ENCODE data around the gene NHEJ1. TPM values are rescaled to one million over a fixed set of nuclear protein-coding genes. Genes with fewer than 3 reads are reported as not detected.

Gene NHEJ1
- total and polyA plus RNA-seq, 2 of the 13 experiments (the other 11 are each of a cell fraction or from before 2014, with no cell fraction given): 30.0 to 30.7 TPM

DNA sequence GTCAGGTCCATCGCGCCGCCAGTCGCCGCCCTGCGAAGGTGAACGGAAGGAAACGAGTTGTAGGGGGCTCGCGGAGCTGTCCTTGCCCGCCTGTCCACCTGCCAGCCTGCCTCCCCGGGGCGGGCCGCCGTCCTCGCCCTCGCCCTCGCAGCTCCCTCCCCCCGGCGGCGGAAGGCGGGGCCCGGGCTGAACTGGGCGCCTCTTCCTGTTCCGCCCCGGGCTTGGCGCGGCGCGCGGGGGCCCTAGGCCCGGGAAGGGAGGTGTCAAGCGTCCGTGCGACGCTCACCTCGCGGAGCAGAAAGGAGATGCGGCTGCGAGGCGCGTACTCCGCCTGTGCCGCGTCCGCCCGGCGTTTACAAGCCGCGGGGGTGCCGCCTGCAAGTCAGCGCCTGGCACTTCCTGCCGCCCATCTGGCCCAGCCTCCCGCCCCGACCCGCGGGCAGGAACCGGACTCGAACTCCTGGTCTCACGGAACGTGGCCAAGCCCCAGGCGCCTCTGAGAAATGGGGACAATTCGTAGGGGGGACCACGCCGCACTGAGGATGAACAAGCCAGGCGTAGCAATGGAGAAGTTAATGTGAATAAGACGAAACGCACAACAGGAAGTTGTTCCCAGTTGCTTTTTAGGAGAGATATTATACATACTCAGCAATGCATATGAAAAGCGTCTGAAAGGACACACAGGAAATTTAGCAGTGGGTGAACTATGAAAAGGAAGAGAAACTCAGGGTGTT lies 16.4 kb upstream of the NHEJ1 start, which contains the start of gene CNPPD1 (continued):
- TF ChIP-seq, protein P1, sequence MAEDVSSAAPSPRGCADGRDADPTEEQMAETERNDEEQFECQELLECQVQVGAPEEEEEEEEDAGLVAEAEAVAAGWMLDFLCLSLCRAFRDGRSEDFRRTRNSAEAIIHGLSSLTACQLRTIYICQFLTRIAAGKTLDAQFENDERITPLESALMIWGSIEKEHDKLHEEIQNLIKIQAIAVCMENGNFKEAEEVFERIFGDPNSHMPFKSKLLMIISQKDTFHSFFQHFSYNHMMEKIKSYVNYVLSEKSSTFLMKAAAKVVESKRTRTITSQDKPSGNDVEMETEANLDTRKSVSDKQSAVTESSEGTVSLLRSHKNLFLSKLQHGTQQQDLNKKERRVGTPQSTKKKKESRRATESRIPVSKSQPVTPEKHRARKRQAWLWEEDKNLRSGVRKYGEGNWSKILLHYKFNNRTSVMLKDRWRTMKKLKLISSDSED (CRISPR knock-in tag; IDR thresholded peaks at IDR 0.05): no peak; the same call in 1 of the 2 replicates
- peak; percentile 99 for TF ChIP-seq KLF6 (CRISPR knock-in tag; IDR thresholded peaks at IDR 0.05)
- TF ChIP-seq MATR3 (CRISPR knock-in tag; IDR thresholded peaks at IDR 0.05): no peak
- TF ChIP-seq CBFB (CRISPR knock-in tag; IDR thresholded peaks at IDR 0.05): peak; percentile 90
- TF ChIP-seq, protein P2, sequence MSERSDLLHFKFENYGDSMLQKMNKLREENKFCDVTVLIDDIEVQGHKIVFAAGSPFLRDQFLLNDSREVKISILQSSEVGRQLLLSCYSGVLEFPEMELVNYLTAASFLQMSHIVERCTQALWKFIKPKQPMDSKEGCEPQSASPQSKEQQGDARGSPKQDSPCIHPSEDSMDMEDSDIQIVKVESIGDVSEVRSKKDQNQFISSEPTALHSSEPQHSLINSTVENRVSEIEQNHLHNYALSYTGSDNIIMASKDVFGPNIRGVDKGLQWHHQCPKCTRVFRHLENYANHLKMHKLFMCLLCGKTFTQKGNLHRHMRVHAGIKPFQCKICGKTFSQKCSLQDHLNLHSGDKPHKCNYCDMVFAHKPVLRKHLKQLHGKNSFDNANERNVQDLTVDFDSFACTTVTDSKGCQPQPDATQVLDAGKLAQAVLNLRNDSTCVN (CRISPR knock-in tag; IDR thresholded peaks at IDR 0.05; ENCODE audit: borderline replicate concordance): peak; percentile 89; the same call in 1 of the 2 replicates
- peak; percentile 84; the same call in 1 of the 2 replicates for TF ChIP-seq STAT5B (CRISPR knock-in tag; IDR thresholded peaks at IDR 0.05)
- no peak for TF ChIP-seq SIX1 (CRISPR knock-in tag; IDR thresholded peaks at IDR 0.05; ENCODE audit: borderline replicate concordance)
- TF ChIP-seq, protein P3, sequence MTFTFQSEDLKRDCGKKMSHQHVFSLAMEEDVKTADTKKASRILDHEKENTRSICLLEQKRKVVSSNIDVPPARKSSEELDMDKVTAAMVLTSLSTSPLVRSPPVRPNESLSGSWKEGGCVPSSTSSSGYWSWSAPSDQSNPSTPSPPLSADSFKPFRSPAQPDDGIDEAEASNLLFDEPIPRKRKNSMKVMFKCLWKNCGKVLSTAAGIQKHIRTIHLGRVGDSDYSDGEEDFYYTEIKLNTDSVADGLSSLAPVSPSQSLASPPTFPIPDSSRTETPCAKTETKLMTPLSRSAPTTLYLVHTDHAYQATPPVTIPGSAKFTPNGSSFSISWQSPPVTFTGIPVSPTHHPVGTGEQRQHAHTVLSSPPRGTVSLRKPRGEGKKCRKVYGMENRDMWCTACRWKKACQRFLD (CRISPR knock-in tag; IDR thresholded peaks at IDR 0.05; ENCODE audit: borderline replicate concordance): peak; percentile 91; the same call in 1 of the 2 replicates
- peak; percentile 98; the same call in 1 of the 2 replicates for TF ChIP-seq ZNF101 (CRISPR knock-in tag; IDR thresholded peaks at IDR 0.05; ENCODE audit: borderline replicate concordance, low read depth)
- TF ChIP-seq DBP (CRISPR knock-in tag; IDR thresholded peaks at IDR 0.05; ENCODE audit: not compliant biosample characterization): no peak
- TF ChIP-seq MIXL1 (CRISPR knock-in tag; IDR thresholded peaks at IDR 0.05): no peak
- TF ChIP-seq ZNF230 (CRISPR knock-in tag; IDR thresholded peaks at IDR 0.05): peak; percentile 94
- peak; percentile 87 for TF ChIP-seq SKIL (CRISPR knock-in tag; IDR thresholded peaks at IDR 0.05; ENCODE audit: borderline replicate concordance)
- TF ChIP-seq PTBP1 (IDR thresholded peaks at IDR 0.05; ENCODE audit: low read depth, low read length, poor library complexity, severe bottlenecking): no peak
- TF ChIP-seq JUND (CRISPR knock-in tag; IDR thresholded peaks at IDR 0.05): peak; percentile 73
- peak; percentile 87; the same call in 1 of the 2 replicates for TF ChIP-seq CBX5 (CRISPR knock-in tag; IDR thresholded peaks at IDR 0.05; ENCODE audit: borderline replicate concordance)
- TF ChIP-seq IKZF1 (IDR thresholded peaks at IDR 0.05): no peak
- no peak for TF ChIP-seq ATRX (CRISPR knock-in tag; IDR thresholded peaks at IDR 0.05; ENCODE audit: borderline replicate concordance)
- TF ChIP-seq HNF1B (CRISPR knock-in tag; IDR thresholded peaks at IDR 0.05): peak; percentile 86

Measured in HepG2 (cell line).